Raji (cell line): ENCODE measurements around the gene WT1.

Experiments used
- POLR2A ChIP-seq: IDR thresholded peaks from 2 replicates; pipeline ENCODE4 v1.6.1; 2011; ENCODE audit warnings: low read depth, low read length, control low read depth; ENCODE audit not compliant: insufficient read depth

The WT1 gene

GRCh38 chr11:32344946-32345345 is 90.4 kb downstream of the WT1 start:
- TF ChIP-seq POLR2A = no peak

GRCh38 chr11:32343325-32344008 is 91.9 kb downstream of the WT1 start:
- no peak for TF ChIP-seq POLR2A

GRCh38 chr11:32341620-32342613 is 93.4 kb downstream of the WT1 start:
- no peak for TF ChIP-seq POLR2A

- no peak for TF ChIP-seq POLR2A
Observed at GRCh38 chr11:32340181-32340580, 95.2 kb downstream of the WT1 start.
